ENCODE measurements around the gene GJC1. TPM values are rescaled to one million over a fixed set of nuclear protein-coding genes. Genes with fewer than 3 reads are reported as not detected.

The GJC1 gene
- 17.0 and 18.0 TPM in 2 replicates for polyA plus RNA-seq (2013)

GRCh38 chr17:44829523-44830358, at the start of gene GJC1:
Gene GJC1, minus strand, starts transcription at chr17:44830287. Its CDS starts 24,470 bp downstream, at chr17:44805817.
- Histone ChIP-seq H4K91ac (ENCODE audit: low read depth, low read length) (peak within 1 kb of the TSS; percentile 96), H4K8ac (ENCODE audit: low read depth, low read length) (peak within 1 kb of the TSS; percentile 94), H2AFZ (ENCODE audit: insufficient read depth, low read length, poor library complexity) (peak within 1 kb of the TSS; percentile 99), H3K18ac (ENCODE audit: low read length) (peak within 1 kb of the TSS; percentile 98), H3K23ac (ENCODE audit: low read length) (no peak within 1 kb of the TSS), H2BK5ac (ENCODE audit: low read depth, low read length, poor library complexity) (peak within 1 kb of the TSS; percentile 94), H3K4ac (ENCODE audit: low read depth, low read length) (peak within 1 kb of the TSS; percentile 81), H3K27ac (ENCODE audit: low read depth, low read length) (peak within 1 kb of the TSS; percentile 61), H2BK120ac (ENCODE audit: insufficient read depth, low read length, poor library complexity) (peak within 1 kb of the TSS; percentile 90), H3K9ac (ENCODE audit: low read length) (peak within 1 kb of the TSS; percentile 84), H3K4me2 (ENCODE audit: low read length) (peak within 1 kb of the TSS; percentile 95), H4K12ac (ENCODE audit: low read depth, low read length) (peak within 1 kb of the TSS; percentile 97), H3K9me3 (ENCODE audit: insufficient read depth, low read depth, low read length) (no peaks in the 10 kb centered on the region), H2BK12ac (ENCODE audit: low read length) (peak within 1 kb of the TSS; percentile 85), H3K4me1 (ENCODE audit: control insufficient read depth in 1 of 2, insufficient read depth in 2 of 2, low read length in 2 of 2) (peaks cover 4 to 8% of the 10 kb centered on the region in 2 experiments), H3K4me3 (ENCODE audit: low read depth, low read length) (peak within 1 kb of the TSS; percentile 94), H3K36me3 (ENCODE audit: control insufficient read depth in 1 of 2, insufficient read depth in 2 of 2, low read length in 2 of 2) (no peaks in the 10 kb centered on the region), H3K14ac (ENCODE audit: low read length) (peak within 1 kb of the TSS; percentile 72), H3K27me3 (ENCODE audit: insufficient read depth, low read length) (no peaks in the 10 kb centered on the region), H3K79me2 (ENCODE audit: control insufficient read depth, insufficient read depth, low read length, poor library complexity) (peaks cover 16% of the 10 kb centered on the region), H2AK5ac (ENCODE audit: low read length) (peak within 1 kb of the TSS; percentile 23), H3K79me1 (ENCODE audit: low read length) (peaks cover 15% of the 10 kb centered on the region)
- no CpG with 5 or more reads among the region's 123 CpGs for WGBS (ENCODE audit: extremely low coverage, insufficient coverage, insufficient read length)
- peak; percentile 34 to 70 for DNase-seq

- Histone ChIP-seq H2BK12ac (ENCODE audit: low read length) (no peak overlapping the region), H3K27me3 (ENCODE audit: insufficient read depth, low read length) (no peaks in the 10 kb centered on the region), H3K4me3 (ENCODE audit: low read depth, low read length) (no peak overlapping the region), H2AFZ (ENCODE audit: insufficient read depth, low read length, poor library complexity) (no peak overlapping the region), H3K9me3 (ENCODE audit: insufficient read depth, low read depth, low read length) (no peaks in the 10 kb centered on the region), H3K79me1 (ENCODE audit: low read length) (no peaks in the 10 kb centered on the region), H4K8ac (ENCODE audit: low read depth, low read length) (no peak overlapping the region), H3K14ac (ENCODE audit: low read length) (no peak overlapping the region), H3K18ac (ENCODE audit: low read length) (no peak overlapping the region), H3K4me1 (ENCODE audit: control insufficient read depth in 1 of 2, insufficient read depth in 2 of 2, low read length in 2 of 2) (no peaks in the 10 kb centered on the region), H4K91ac (ENCODE audit: low read depth, low read length) (no peak overlapping the region), H3K23ac (ENCODE audit: low read length) (no peak overlapping the region), H2BK120ac (ENCODE audit: insufficient read depth, low read length, poor library complexity) (no peak overlapping the region), H3K9ac (ENCODE audit: low read length) (no peak overlapping the region), H3K27ac (ENCODE audit: low read depth, low read length) (no peak overlapping the region), H2BK5ac (ENCODE audit: low read depth, low read length, poor library complexity) (no peak overlapping the region), H3K79me2 (ENCODE audit: control insufficient read depth, insufficient read depth, low read length, poor library complexity) (no peaks in the 10 kb centered on the region), H4K12ac (ENCODE audit: low read depth, low read length) (no peak overlapping the region), H3K4me2 (ENCODE audit: low read length) (no peak overlapping the region), H2AK5ac (ENCODE audit: low read length) (no peak overlapping the region), H3K36me3 (ENCODE audit: control insufficient read depth in 1 of 2, insufficient read depth in 2 of 2, low read length in 2 of 2) (peaks cover 28 to 55% of the 10 kb centered on the region in 2 experiments), H3K4ac (ENCODE audit: low read depth, low read length) (no peak overlapping the region)
- WGBS (ENCODE audit: extremely low coverage, insufficient coverage, insufficient read length): no CpG with 5 or more reads among the region's 6 CpGs
- DNase-seq: no peak
These were observed 49.3 kb upstream of the GJC1 start for GRCh38 chr17:44879376-44879775.

- no peaks in the 10 kb centered on the region for H3K4me1 ChIP-seq (ENCODE audit: control insufficient read depth in 1 of 2, insufficient read depth in 2 of 2, low read length in 2 of 2)
- H4K8ac ChIP-seq (ENCODE audit: low read depth, low read length): no peak overlapping the region
- no peak overlapping the region for H3K14ac ChIP-seq (ENCODE audit: low read length)
- no peak overlapping the region for H2BK12ac ChIP-seq (ENCODE audit: low read length)
- no peak overlapping the region for H4K12ac ChIP-seq (ENCODE audit: low read depth, low read length)
- H2AFZ ChIP-seq (ENCODE audit: insufficient read depth, low read length, poor library complexity): no peak overlapping the region
- H3K79me1 ChIP-seq (ENCODE audit: low read length): no peaks in the 10 kb centered on the region
- DNase-seq: peak; percentile 16 to 68
- peaks cover 24 to 54% of the 10 kb centered on the region in 2 experiments for H3K36me3 ChIP-seq (ENCODE audit: control insufficient read depth in 1 of 2, insufficient read depth in 2 of 2, low read length in 2 of 2)
- no peaks in the 10 kb centered on the region for H3K9me3 ChIP-seq (ENCODE audit: insufficient read depth, low read depth, low read length)
- no peak overlapping the region for H4K91ac ChIP-seq (ENCODE audit: low read depth, low read length)
- no peak overlapping the region for H2BK120ac ChIP-seq (ENCODE audit: insufficient read depth, low read length, poor library complexity)
- no peak overlapping the region for H3K18ac ChIP-seq (ENCODE audit: low read length)
- no peak overlapping the region for H2AK5ac ChIP-seq (ENCODE audit: low read length)
- no peaks in the 10 kb centered on the region for H3K27me3 ChIP-seq (ENCODE audit: insufficient read depth, low read length)
- H3K79me2 ChIP-seq (ENCODE audit: control insufficient read depth, insufficient read depth, low read length, poor library complexity): no peaks in the 10 kb centered on the region
- no peak overlapping the region for H3K4ac ChIP-seq (ENCODE audit: low read depth, low read length)
- WGBS (ENCODE audit: extremely low coverage, insufficient coverage, insufficient read length): no CpG with 5 or more reads among the region's 6 CpGs
- H3K9ac ChIP-seq (ENCODE audit: low read length): no peak overlapping the region
- no peak overlapping the region for H3K27ac ChIP-seq (ENCODE audit: low read depth, low read length)
- H2BK5ac ChIP-seq (ENCODE audit: low read depth, low read length, poor library complexity): no peak overlapping the region
- no peak overlapping the region for H3K4me3 ChIP-seq (ENCODE audit: low read depth, low read length)
- no peak overlapping the region for H3K4me2 ChIP-seq (ENCODE audit: low read length)
- H3K23ac ChIP-seq (ENCODE audit: low read length): no peak overlapping the region
These were observed 48.6 kb upstream of the GJC1 start for GRCh38 chr17:44878627-44879221.

- H3K4me3 ChIP-seq (ENCODE audit: low read depth, low read length): no peak overlapping the region
- WGBS (ENCODE audit: extremely low coverage, insufficient coverage, insufficient read length): no CpG with 5 or more reads among the region's 5 CpGs
- H3K36me3 ChIP-seq (ENCODE audit: control insufficient read depth in 1 of 2, insufficient read depth in 2 of 2, low read length in 2 of 2): peaks cover 26 to 51% of the 10 kb centered on the region in 2 experiments
- H3K4me2 ChIP-seq (ENCODE audit: low read length): no peak overlapping the region
- no peaks in the 10 kb centered on the region for H3K79me2 ChIP-seq (ENCODE audit: control insufficient read depth, insufficient read depth, low read length, poor library complexity)
- no peaks in the 10 kb centered on the region for H3K27me3 ChIP-seq (ENCODE audit: insufficient read depth, low read length)
- H3K9ac ChIP-seq (ENCODE audit: low read length): no peak overlapping the region
- no peaks in the 10 kb centered on the region for H3K79me1 ChIP-seq (ENCODE audit: low read length)
- H3K9me3 ChIP-seq (ENCODE audit: insufficient read depth, low read depth, low read length): no peaks in the 10 kb centered on the region
- no peak overlapping the region for H4K12ac ChIP-seq (ENCODE audit: low read depth, low read length)
- H3K4me1 ChIP-seq (ENCODE audit: control insufficient read depth in 1 of 2, insufficient read depth in 2 of 2, low read length in 2 of 2): no peaks in the 10 kb centered on the region
- H2BK12ac ChIP-seq (ENCODE audit: low read length): no peak overlapping the region
- no peak overlapping the region for H3K23ac ChIP-seq (ENCODE audit: low read length)
- no peak overlapping the region for H4K91ac ChIP-seq (ENCODE audit: low read depth, low read length)
- H2AFZ ChIP-seq (ENCODE audit: insufficient read depth, low read length, poor library complexity): no peak overlapping the region
- no peak for DNase-seq
- no peak overlapping the region for H3K18ac ChIP-seq (ENCODE audit: low read length)
- no peak overlapping the region for H2AK5ac ChIP-seq (ENCODE audit: low read length)
- no peak overlapping the region for H3K27ac ChIP-seq (ENCODE audit: low read depth, low read length)
- no peak overlapping the region for H3K4ac ChIP-seq (ENCODE audit: low read depth, low read length)
- no peak overlapping the region for H2BK120ac ChIP-seq (ENCODE audit: insufficient read depth, low read length, poor library complexity)
- no peak overlapping the region for H4K8ac ChIP-seq (ENCODE audit: low read depth, low read length)
- no peak overlapping the region for H3K14ac ChIP-seq (ENCODE audit: low read length)
- no peak overlapping the region for H2BK5ac ChIP-seq (ENCODE audit: low read depth, low read length, poor library complexity)
These were observed 47.0 kb upstream of the GJC1 start for GRCh38 chr17:44877121-44877520.
